ENCODE results near the gene ACOXL.

Gene ACOXL

GRCh38 chr2:111121828-111122630 lies 389.7 kb downstream of the ACOXL start:
- no peak for DNase-seq

- no peak for DNase-seq
These were observed 390.5 kb downstream of the ACOXL start for GRCh38 chr2:111122631-111123421.

- no peak for DNase-seq
These were observed 391.4 kb downstream of the ACOXL start for GRCh38 chr2:111123751-111124150.

- no peak for DNase-seq
These were observed 394.2 kb downstream of the ACOXL start for GRCh38 chr2:111126581-111126980.

GRCh38 chr2:111127351-111127750 lies 395.0 kb downstream of the ACOXL start:
- no peak for DNase-seq

- DNase-seq, result no peak
These were observed 395.7 kb downstream of the ACOXL start for GRCh38 chr2:111128096-111128495.

GRCh38 chr2:111133603-111134002 lies 401.2 kb downstream of the ACOXL start:
- DNase-seq, result no peak

- DNase-seq, result no peak
These were observed 401.7 kb downstream of the ACOXL start for GRCh38 chr2:111134055-111134454.

GRCh38 chr2:111135237-111135909 lies 403.0 kb downstream of the ACOXL start:
- no peak for DNase-seq

- no peak for DNase-seq
These were observed 403.5 kb downstream of the ACOXL start for GRCh38 chr2:111135910-111136297.

GRCh38 chr2:111138839-111139238 lies 406.5 kb downstream of the ACOXL start:
- DNase-seq, result no peak

- no peak for DNase-seq
These were observed 407.4 kb downstream of the ACOXL start for GRCh38 chr2:111139637-111140317.

GRCh38 chr2:111140815-111141214 lies 408.4 kb downstream of the ACOXL start:
- DNase-seq, result no peak

GRCh38 chr2:111142101-111142500 lies 409.7 kb downstream of the ACOXL start:
- DNase-seq, result no peak

- no peak for DNase-seq
These were observed 410.9 kb downstream of the ACOXL start for GRCh38 chr2:111143107-111143842.

GRCh38 chr2:111143843-111144198 lies 411.4 kb downstream of the ACOXL start:
- no peak for DNase-seq

GRCh38 chr2:111145103-111145760 lies 412.9 kb downstream of the ACOXL start:
- DNase-seq, result no peak

GRCh38 chr2:111145951-111146350 lies 413.6 kb downstream of the ACOXL start:
- DNase-seq, result no peak

- DNase-seq, result no peak
These were observed 416.0 kb downstream of the ACOXL start for GRCh38 chr2:111148225-111148873.

GRCh38 chr2:111148925-111149324 lies 416.6 kb downstream of the ACOXL start:
- no peak for DNase-seq

GRCh38 chr2:111149882-111150455 lies 417.6 kb downstream of the ACOXL start:
- DNase-seq, result no peak

Data from NCI-H187 treated with DMSO at 0.1 percent for 48 hours (cell line).